Parathyroid adenoma (tissue), 2 donors: ENCODE data around the gene RNF215.

Experiments
- H2AFZ ChIP-seq: fragments of 300-600 bp; sonication (generic); one replicate; pipeline ENCODE4 v1.7.0; 2017; ENCODE audit warnings: antibody characterized with exemption, mild to moderate bottlenecking
- H3K27ac ChIP-seq: fragments of 300-600 bp; sonication (generic); one replicate; pipeline ENCODE4 v1.7.0; 2017
- H3K27me3 ChIP-seq: fragments of 300-600 bp; sonication (generic); one replicate; pipeline ENCODE4 v1.7.0; 2017; ENCODE audit warnings: low read length; ENCODE audit not compliant: control insufficient read depth, insufficient read depth
- H3K36me3 ChIP-seq: fragments of 300-600 bp; sonication (generic); one replicate; pipeline ENCODE4 v1.7.0; 2017; ENCODE audit warnings: low read length; ENCODE audit not compliant: control insufficient read depth, insufficient read depth
- H3K4me1 ChIP-seq: fragments of 300-600 bp; sonication (generic); one replicate; pipeline ENCODE4 v1.7.0; 2017; ENCODE audit warnings: control low read depth
- H3K4me2 ChIP-seq: fragments of 300-600 bp; sonication (generic); one replicate; pipeline ENCODE4 v1.7.0; 2017; ENCODE audit warnings: low read length
- H3K4me3 ChIP-seq: fragments of 300-600 bp; sonication (generic); one replicate; pipeline ENCODE4 v1.7.0; 2017; ENCODE audit warnings: low read depth, low read length
- H3K79me2 ChIP-seq: fragments of 300-600 bp; sonication (generic); one replicate; pipeline ENCODE4 v1.7.0; 2017; ENCODE audit warnings: control low read depth
- H3K9ac ChIP-seq: fragments of 300-600 bp; sonication (generic); one replicate; pipeline ENCODE4 v1.7.0; 2017; ENCODE audit warnings: mild to moderate bottlenecking
- H3K9me3 ChIP-seq: fragments of 300-600 bp; sonication (generic); one replicate; pipeline ENCODE4 v1.7.0; 2017; ENCODE audit warnings: low read length; ENCODE audit not compliant: control insufficient read depth
- CTCF ChIP-seq: fragments of 300-600 bp; sonication (generic); IDR thresholded peaks from one replicate; pipeline ENCODE4 v1.7.0; 2017; ENCODE audit warnings: antibody characterized with exemption, mild to moderate bottlenecking
- donor health status: primary hyperparathyroidism.

The RNF215 gene

GRCh38 chr22:30429887-30430286, 42.7 kb upstream of the RNF215 start:
- no peak overlapping the region for H3K4me3 ChIP-seq

DNA sequence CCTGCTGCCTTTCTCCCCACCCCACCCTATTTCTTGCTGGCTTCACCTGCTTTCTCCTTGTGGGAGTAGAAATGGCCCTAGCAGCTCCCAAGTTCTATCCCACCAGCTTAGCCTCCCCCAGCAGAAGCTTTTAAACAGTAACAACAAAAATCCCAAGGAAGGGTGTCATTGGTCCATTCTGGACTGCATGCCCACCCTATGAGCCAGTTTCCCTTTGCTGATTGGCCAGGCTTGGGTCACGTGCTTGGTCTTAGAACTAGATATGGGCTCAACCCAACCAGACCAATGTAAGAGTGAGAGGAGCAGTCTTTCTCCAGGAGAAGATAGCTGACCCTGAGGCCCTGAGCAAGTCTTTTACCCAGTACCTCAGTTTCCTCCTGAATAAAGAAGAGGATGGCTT, 40.7 kb upstream of the RNF215 start:
- Histone ChIP-seq H2AFZ (no peak overlapping the region), H3K4me1 (no peaks in the 10 kb centered on the region), H3K4me2 (no peak overlapping the region), H3K9ac (no peak overlapping the region), H3K36me3 (no peaks in the 10 kb centered on the region), H3K79me2 (no peaks in the 10 kb centered on the region), H3K4me3 (no peak overlapping the region), H3K27me3 (no peaks in the 10 kb centered on the region), H3K27ac (no peak overlapping the region), H3K9me3 (no peaks in the 10 kb centered on the region)
- no peak for TF ChIP-seq CTCF

More at GRCh38 chr22:30429887-30430286, 42.7 kb upstream of the RNF215 start:
- Histone ChIP-seq H2AFZ (no peak overlapping the region), H3K9me3 (no peaks in the 10 kb centered on the region), H3K36me3 (no peaks in the 10 kb centered on the region), H3K27ac (no peak overlapping the region), H3K9ac (no peak overlapping the region), H3K4me2 (no peak overlapping the region), H3K4me1 (no peaks in the 10 kb centered on the region), H3K27me3 (no peaks in the 10 kb centered on the region), H3K79me2 (no peaks in the 10 kb centered on the region)
- TF ChIP-seq CTCF: no peak

- H3K27ac ChIP-seq: peak overlapping the region; percentile 13
- H3K79me2 ChIP-seq: no peaks in the 10 kb centered on the region
- peak overlapping the region; percentile 83 for H2AFZ ChIP-seq
- TF ChIP-seq CTCF: peak; percentile 61
- H3K36me3 ChIP-seq: no peaks in the 10 kb centered on the region
- H3K9ac ChIP-seq: no peak overlapping the region
- no peaks in the 10 kb centered on the region for H3K27me3 ChIP-seq
- H3K4me1 ChIP-seq: peaks cover 3% of the 10 kb centered on the region
- H3K4me3 ChIP-seq: peak overlapping the region; percentile 69
- H3K4me2 ChIP-seq: peak overlapping the region; percentile 80
- no peaks in the 10 kb centered on the region for H3K9me3 ChIP-seq
Observed at GRCh38 chr22:30426388-30427353, 39.5 kb upstream of the RNF215 start.

- H3K4me3 ChIP-seq: peak within 1 kb of the TSS; percentile 69
- H3K4me1 ChIP-seq: peaks cover 6% of the 10 kb centered on the region
- peak within 1 kb of the TSS; percentile 80 for H3K4me2 ChIP-seq
- H3K36me3 ChIP-seq: no peaks in the 10 kb centered on the region
- H3K27me3 ChIP-seq: no peaks in the 10 kb centered on the region
- no peaks in the 10 kb centered on the region for H3K9me3 ChIP-seq
- H3K27ac ChIP-seq: peak within 1 kb of the TSS; percentile 13
- H3K79me2 ChIP-seq: no peaks in the 10 kb centered on the region
- TF ChIP-seq CTCF: peak; percentile 9
- H2AFZ ChIP-seq: peak within 1 kb of the TSS; percentile 83
- no peak within 1 kb of the TSS for H3K9ac ChIP-seq
Observed at GRCh38 chr22:30425616-30426387, 38.6 kb upstream of the RNF215 start, which contains the start of gene MTFP1. Gene MTFP1 (plus strand): TSS chr22:30425768. CDS start chr22:30425880, 112 bp downstream.
